LHCN-M2 (cell line): ENCODE measurements around the gene TTC3. TPM values are rescaled to one million over a fixed set of nuclear protein-coding genes. Genes with fewer than 3 reads are reported as not detected.

Experiments used
- DNase-seq: peaks from one replicate; pipeline ENCODE4 v3.0.0-alpha.2; 2012; ENCODE audit warnings: low read depth
- total RNA-seq: library from RNA; depleted of rRNA; stranded (reverse); fragments of >200 nt; gene quantifications from 2 replicates; pipeline ENCODE4 v1.2.3, GENCODE V29; 2014

The TTC3 gene
- total RNA-seq, 1 experiment from 2014 or later = 189 TPM

DNA sequence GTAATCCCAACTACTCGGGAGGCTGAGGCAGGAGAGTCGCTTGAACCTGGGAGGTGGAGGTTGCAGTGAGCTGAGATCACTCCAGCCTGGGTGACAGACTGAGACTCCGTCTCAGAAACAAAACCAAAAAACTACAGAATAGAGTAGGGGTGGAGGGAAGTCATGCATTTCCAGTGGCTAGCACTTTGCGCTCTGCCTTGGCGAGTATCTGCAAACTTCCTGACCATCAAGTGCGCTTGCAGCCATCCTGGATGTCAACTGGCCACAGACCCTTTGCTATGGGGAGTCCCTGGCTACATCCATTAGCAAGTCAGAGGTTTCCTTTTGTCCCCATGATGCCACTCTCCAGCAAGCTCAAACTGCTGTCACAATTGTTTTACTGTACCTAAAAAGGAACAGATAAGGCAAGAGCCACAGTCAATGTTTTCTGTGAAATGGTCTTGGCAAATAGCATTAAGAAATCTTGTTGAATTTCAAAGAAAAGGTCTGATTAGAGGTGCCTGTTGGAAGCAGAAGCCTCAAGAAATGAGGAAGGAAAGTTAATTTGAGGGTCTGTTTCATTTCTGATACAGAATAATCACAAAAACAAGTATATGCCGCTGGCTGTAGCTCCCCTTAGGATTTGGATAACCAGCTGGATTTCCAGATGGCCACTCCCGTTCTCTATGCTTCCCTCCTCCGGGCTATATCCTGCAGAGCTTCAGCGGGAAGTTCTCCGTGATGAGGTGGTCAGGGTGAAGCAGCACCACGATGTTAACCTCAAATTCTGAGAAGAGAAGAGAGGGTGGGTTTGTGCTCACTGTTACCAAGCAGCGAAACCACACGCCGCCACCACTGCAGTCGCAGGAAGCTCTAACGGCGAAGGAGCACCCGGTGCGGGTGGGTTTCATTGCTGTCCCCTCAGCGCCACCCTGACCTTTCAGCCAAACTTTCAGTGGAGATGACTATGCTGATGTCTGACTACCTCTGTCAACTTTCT, 152.1 kb downstream of the TTC3 start:
- DNase-seq = no peak

DNA sequence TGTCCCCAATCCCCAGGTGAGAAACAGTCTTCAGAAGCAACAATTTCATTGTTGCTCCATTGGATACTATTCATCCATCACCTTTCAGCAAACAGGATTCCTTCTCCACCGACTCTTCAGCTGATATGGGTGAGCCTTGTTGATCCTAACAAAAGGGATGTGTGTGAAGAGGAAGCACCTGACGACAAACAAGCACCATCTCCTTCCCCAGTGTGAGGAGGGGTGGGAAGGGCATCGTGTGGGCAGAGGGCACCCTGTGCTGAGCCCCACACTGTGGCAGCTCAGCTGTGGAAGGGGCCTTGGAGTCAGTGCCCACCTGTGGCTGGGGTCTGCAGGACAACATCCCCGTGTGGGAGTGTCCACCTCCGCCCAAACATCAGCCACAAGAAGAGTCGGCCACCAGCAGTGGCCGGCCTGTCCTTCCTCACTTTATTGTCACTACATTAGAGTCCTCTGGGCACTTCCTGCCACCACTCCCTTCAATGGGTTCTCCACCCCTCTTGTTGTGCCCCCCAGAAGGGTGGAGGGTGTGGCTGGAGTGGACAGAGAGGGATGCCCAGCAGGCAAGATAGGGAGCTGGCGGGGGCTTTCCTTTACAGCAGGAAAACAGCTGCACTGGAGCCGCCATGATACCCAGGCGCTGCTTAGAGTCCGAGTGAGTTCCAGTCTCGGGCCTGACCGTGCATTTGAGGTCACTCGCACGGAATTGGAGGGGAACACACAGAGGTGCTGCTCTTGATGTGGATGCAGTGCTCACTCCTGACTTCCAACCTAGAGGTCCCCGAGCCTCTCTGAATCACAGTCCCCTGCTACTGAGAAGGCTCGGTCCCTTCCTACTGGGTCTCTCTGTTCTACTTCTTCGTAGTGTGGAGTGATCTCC, 153.2 kb downstream of the TTC3 start:
- DNase-seq = no peak

DNA sequence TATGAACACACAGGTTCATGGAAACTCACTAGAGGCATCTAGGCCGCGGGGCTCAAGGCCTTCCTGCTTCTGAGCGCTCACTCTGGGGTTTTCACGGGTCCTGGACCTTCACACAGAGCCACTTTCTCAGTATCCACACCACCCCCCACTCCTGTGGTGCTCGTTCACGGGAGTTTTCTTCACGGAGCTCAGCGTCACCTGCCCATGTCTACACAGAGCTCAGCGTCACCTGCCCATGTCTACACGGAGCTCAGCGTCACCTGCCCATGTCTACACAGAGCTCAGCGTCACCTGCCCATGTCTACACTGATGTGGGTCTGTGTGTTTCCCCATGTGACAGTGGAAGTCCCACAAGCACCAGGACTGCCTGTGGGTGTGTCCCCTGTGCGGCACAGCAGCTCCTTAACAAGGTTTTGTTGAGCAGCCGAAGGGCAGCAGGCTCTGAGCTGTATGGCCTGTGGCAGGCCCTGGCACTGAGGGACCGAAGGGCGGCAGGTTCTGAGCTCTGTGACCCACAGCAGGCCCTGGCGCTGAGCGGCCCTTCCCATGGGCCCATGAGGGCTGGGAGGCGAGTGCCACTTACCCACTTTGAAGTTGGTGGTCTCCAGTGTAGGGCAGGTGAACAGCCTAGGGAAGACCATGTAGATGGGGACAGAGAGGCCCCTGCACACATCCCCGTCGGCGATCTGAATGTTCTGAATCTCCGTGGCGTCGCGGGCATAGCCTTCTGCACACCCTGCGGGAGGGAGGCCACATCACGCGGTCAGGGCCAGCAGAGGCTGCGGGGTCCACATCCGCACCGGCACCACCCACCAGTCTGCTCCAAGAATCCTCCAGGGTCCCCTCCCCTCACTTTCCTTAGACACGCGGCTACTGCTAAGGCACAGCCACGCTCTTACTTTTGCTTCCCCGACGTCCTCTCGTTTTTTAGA, 154.3 kb downstream of the TTC3 start:
- DNase-seq = no peak

DNA sequence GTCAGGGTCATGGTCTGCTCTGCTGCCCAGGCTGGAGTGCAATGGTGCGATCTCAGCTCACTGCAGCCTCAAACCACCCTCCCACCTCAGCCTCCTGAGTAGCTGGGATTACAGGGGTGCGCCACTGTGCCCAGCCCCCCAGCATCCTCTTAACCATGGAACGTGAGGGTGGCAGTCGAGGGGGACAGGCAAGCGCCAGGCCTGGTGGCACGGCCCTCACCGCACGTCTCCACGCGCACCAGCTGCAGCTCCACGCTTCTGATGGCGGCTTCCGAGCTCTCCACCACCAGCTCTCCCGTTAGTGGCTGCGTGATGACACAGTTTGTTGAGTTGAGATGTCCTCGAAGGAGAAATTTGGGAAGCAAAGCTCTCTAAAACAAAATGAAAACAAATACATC, 154.9 kb downstream of the TTC3 start:
- no peak for DNase-seq

DNA sequence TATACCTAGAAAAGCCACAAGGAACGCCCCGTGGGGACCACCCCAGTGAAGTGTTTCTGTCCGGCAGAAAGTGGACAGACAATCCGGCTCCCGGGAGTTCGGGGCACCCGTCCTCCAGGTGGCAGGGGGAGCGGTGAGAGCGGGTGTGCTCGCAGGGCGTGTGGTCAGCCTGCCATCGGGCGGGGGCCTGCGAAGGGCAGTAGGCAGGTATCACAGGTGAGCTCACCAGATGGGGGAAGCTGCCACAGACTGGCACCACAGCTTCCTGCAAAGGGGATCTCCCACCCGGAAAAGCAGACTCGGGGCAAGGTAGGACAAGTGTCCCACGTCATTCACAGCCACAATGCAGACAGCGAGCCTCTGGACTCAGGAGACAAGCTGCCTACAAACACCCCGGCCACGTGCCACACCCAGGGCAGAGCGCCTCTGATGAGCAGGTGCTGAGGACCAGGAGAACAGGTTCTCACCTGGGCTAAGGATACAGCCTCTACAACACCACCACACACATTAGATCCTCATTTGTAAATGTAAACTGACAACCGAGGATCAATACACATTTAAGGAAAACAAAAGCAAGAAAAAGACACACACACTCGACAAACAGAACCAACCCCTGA, 157.7 kb downstream of the TTC3 start:
- DNase-seq = no peak

DNA sequence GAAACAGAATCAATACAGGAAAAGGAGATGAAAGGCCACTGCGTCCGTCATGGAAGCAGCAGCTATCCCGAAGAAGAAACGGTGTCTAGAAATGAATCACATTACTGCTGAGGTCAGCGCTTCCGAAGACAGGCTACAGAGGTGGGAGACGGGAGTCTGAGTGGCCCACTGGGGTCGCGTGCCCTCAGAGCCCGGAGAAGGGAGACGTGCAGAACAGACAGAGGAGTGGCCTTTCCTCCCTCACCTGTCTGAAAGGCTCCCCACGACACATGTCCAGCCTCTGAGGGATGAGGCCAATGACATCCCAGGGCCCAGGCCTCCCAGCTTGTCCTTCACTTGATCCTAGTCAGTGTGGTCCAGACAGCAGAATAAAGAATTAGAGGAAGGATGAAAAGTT, 158.2 kb downstream of the TTC3 start:
- no peak for DNase-seq

DNA sequence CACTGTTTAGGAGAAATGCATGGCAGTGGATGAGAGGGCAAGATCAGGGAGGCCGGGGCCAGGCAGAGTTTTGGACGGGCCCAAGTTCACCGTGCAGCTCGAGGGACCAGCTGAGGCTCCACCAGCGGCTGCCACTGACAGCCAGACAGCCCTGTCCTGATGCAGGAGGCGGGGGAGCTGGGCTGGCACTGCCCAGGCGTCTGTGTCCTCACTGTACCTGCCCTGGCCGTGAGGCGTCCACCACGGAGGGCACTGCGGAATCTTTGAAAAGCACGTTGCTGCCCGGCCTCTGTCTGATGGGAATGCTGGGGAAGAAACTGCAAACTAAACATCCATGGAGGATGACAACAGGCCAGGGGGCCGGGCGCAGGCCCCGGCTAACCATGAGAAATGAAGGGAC, 158.6 kb downstream of the TTC3 start:
- DNase-seq = no peak

DNA sequence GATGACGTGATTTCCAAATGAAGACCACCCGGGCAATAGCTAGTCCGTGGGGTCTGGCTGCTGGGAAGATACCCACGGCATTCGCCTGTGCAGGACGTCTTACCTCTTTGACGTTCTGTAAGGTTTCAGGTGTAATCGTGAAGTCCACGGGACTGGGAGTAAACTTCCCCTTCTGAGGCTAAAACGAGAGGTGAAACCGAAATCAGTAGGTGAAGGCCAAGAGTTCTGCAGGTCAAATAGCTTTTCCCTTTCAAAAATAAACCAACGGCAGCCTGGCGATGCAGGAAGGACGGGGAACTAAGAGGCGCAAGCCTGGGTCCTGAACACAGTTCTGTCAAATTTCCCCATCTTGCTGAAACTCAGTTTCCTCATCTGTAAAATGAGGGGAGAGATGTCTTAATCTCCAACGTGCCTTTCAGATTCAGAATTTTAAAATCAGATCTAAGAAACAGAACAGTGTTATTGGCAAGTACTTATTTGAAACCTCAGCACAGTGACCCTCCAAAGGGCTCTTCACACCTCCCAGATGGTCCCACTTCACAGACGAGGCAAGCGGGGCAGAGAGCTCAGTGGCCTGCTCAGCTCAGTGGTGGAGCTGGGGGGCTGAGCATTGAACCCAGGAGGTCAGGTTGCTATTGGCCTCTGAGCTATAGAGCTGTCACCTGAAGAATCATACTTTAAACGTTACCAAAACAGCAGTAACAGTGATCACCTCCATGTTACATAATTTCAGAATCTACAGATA, 159.4 kb downstream of the TTC3 start:
- no peak for DNase-seq

DNA sequence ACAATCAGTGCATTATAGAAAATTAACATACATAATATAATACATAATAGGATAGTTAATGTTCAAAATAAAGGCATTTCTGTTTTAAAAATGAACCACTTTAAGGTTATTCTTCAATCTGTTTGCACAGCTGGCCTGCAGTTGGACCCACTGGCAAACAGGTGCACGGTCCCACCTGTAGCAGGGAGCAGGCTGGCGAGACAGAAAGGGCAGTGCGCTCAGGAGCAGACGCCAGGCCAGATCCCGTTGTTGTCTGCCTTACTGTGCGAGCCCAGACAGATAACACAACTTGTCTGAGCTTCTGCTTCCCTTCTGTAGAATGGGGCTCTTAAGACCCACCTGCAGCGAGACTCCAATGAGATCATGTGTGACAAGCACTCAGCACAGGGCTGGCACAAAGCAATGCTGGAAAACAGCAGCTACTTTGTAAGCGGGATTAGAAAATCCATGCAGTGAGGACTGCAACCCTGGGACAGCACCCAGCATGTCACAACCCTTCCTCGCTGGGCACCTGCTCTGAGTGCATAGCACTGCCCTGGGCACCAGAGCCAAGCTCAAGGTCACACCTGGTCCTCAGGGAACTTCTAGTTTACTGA, 160.6 kb downstream of the TTC3 start:
- DNase-seq = no peak

DNA sequence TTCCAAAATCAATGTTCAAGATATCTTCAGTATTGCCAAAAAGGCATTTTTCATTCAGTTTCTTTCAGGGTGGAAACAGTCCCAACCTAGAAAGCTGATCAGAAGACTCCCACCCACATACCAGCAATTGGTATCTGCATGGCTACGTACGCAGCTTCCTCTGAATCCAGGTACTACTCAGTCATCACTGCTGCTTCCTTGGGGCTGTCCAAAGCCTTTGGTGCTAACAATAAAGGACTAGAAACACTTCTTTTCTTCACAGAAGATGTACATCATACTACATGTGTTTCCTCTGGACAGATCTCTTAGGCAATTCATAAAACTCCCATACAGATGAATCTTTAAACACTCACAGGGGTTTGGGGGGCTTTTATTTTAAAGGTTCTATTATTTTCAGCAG, 164.3 kb downstream of the TTC3 start:
- DNase-seq = no peak

DNA sequence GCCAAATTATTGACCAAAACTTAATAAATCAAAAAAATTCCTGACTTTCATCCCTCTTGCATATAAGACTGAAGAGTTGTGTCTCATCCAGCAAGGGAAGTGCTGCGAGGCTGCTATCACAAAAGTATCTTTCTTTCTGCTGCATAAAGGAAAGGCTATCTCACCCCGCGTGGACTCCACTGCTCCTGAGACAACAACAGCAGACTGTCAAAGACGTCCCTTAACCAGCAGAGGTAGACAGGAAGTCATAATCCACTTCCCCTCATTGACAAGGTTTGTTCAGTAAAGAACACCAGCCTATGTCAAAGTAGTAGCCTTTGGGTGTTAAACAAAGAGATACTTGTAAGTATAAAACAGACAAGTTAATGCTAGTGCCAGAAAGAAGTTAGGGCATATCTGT, 164.7 kb downstream of the TTC3 start:
- no peak for DNase-seq

DNA sequence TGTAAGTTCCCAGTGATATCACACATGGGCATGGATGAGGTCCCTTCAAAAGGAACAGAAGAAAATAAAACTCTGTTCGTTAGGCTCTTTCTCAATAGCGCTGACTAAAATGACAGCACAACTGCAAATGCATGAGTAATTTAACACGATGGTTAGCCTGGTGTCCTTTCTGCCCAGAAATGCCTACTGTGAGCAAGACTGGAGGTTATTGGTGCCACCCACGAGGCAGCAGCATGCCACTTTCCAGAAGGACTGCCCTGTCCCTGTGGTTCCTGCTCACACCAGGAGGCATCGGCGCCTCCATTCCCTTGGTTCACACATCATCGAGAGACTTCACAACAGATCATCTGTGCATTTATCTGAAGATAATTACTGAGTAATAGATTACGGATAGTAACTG, 167.9 kb downstream of the TTC3 start:
- DNase-seq = peak; percentile 42

DNA sequence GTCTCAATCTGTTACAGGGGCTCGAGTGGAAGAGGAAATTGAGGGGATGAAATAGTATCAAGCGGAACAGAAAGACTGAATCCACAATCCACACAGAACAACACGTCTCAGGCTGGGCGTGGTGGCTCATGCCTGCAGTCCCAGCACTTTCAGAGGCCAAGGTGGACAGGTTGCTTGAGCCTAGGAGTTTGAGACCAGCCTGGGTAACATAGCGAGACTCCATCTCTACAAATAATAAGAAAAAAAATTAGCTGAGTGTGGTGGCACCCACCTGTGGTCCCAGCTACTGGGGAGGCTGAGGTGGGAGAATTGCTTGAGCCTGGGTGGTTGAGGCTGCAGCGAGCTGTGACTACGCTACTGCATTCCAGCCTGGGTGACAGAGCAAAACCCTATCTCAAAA, 168.4 kb downstream of the TTC3 start:
- no peak for DNase-seq

DNA sequence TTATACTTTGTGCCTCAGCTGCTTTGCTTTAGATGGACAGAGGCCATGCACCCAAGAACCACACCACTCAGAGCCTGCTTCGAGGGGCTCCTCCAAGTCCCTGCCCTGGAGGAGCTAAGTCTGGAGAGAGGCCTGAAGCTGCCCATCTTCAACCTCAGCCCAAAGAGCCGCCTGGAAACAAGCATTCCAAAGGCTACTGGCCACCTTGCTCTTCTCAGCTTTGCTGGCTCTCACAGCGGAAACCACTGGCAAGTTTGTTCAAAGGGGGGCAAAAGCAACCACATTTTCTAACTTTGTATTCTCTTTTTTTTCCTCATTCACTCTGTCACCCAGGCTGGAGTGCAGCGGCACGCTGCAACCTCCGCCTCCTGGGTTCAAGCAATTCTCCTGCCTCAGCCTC, 170.9 kb downstream of the TTC3 start:
- no peak for DNase-seq

DNA sequence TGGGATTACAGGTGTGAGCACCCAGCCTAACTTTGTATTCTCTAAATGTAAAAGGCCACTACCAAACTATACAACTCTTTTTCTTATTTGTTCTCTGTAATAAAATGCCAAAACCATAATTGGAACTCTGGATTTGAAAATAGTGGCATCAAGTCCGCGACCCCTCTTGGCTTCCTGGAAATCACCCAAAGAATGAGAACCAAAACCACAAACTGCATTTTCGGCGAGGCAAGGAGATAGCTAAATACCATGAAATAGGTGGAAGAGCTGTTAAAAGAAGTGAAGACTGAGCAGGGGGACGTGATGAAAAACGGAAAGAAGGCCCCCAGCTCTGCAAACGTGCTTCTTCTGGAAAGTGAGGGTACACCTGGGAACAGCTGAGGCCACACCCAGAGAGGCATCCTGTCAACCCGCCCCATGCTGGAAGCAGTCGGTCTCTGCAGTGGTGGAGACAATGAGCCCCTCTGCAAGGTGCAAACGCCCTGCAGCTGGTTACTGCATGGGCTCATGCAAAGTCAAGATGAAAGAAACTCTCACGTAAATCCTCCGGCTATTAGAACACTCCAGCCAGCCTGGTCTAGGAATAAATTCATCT, 171.5 kb downstream of the TTC3 start:
- no peak for DNase-seq

DNA sequence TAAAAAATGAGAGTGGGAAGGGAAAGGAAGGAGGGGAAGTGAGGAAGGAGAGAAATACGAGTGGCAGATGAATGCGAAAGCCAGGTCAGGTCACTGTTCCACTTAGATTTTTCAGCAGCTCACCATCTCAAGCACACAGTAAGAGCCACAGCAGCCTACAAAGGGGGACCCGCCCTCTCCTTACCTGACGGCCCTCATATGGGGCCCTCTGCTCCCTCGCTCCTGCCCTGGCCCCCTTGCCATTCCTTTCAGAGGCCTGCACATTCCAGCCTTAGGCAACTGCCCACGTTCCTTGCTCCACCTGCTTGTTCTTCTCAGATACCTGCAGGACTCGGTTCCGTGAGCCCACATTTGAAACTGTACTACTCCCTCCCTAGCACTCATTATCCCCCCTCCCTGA, 172.1 kb downstream of the TTC3 start:
- no peak for DNase-seq

DNA sequence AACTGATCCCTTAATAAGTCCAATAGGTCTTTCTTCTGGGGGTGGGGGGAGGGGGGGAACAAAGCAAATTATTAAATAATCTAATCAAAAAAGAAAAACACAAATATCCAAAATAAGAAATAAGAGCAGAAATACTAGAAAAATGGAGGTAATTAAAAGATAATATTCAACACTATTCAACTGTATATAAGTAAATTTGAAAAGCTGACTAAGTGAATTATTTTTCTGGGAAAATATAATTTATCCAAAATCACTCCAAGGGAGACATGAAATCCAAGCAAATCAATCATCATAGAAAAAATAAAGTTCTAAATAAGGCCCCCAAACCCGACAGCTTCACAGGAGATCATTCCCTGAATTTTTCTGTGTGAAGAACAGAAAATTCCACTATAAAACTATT, 175.2 kb downstream of the TTC3 start:
- no peak for DNase-seq

DNA sequence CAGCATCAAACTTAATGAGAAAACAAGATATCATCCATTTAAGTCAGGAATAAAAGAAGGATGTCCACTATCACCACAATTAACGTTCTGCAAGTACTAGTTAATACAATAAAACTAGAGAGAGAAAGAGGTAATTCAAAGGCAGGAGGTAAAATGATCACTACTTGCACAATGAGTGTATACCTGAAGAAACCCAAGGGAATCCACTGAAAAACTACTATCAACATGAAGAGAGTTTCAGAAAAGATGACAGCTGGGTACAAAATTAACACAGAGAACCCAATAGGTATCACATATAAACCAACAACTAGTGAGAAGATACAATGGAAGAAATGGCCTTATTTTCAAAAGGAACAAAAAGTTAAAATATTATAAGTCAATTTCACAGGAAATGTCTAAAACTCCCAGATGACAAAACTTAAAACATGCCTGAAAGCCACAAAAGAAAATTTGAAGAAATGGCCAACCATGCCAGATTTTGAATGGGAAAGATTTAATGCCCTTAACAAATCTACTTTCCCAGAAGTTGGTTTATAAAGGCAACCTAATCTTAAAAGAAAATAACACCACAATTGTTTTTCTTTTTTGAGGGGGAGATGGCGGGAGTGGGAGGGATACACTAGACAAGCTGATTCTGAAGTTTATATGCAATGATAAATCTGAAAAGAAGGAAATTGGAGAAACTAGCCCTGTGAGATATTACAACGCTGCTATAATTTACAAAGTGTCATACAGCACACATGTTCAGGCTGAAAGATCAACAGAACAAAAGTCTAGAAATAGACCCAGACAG, 176.3 kb downstream of the TTC3 start:
- no peak for DNase-seq

DNA sequence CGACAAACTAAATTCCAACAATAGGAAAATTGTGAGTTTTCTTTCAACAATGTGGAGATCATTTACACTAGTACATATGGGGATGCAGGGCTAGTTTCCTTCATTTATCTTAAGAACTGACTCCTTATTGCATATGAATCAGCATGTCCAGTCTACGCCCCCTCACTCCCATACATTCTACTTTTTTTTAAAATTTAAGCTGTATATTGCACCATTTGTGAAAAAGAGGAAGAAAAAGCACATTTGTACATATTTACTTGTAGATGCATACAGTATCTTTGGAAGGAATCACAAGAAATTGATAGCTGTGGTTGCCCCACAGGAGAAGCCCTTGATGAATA, 178.2 kb downstream of the TTC3 start:
- DNase-seq = no peak
